Stimulated activated CD4-positive, alpha-beta T cell treated with anti-CD3 and anti-CD28 coated beads, Interleukin-2, amount 100 ng/mL, for 4 hours (primary cell): ENCODE measurements around the gene MYL5.

Experiments
- DNase-seq: peaks from one replicate; pipeline ENCODE4 v3.0.0-alpha.2; 2020; ENCODE audit warnings: low read depth

The MYL5 gene

DNA sequence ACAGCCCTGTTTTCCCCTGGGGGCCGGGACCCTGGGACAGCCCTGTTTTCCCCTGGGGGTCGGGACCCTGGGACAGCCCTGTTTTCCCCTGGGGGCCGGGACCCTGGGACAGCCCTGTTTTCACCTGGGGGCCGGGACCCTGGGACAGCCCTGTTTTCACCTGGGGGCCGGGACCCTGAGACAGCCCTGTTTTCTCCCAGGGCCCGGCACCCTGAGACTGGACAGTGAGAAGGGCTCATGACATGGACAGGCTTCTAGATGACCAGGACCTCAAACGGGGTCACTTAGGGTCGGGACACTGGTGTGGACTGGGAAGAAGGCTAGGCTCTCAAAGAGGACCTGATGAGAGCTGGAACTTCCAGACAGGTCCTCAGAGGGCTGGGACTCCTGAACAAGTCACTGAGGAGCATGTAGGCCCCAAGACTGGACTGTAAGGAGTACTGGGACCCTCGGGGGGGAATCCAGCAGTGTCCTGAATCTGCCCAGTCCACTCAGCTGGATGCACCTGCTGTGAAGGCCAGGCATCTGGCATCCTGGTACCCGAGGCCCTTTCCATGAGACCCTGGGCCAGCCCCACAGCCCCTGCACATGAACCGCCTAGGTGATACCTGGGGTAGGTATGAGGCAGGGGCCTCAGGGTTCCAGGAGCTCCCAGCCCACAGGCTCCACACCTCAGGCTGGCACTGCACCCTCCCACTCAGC is 33.7 kb downstream of the MYL5 start:
- no peak for DNase-seq

DNA sequence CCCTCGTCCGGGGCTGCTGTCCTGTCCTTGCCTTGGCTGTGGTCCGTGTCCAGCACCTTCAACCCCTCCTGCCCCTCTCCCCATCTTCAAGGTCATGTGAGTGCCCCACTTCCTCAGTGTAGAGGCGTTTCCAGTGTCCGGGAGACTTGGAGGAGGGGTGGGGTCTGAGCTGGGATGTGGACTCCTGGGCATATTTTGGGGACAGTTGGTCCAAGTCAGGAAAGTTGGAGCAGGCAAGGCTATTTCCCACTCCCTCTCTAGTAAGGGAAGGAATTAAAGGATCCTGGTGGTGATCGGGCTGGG is 34.2 kb downstream of the MYL5 start:
- DNase-seq, result no peak

DNA sequence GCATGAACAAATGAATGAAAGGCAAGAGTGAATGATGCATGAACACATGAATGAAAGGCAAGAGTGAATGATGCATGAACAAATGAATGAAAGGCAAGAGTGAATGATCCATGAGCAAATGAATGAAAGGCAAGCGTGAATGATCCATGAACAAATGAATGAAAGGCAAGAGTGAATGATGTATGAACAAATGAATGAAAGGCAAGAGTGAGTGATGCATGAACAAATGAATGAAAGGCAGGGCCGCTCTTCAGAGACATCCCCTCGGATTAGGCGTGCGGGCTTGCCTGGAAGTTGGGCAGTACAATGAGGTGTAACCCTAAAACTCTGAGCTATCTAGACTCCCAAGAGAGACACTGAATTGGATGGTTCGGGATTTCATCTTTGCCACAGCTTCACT is 35.0 kb downstream of the MYL5 start:
- DNase-seq, result no peak

DNA sequence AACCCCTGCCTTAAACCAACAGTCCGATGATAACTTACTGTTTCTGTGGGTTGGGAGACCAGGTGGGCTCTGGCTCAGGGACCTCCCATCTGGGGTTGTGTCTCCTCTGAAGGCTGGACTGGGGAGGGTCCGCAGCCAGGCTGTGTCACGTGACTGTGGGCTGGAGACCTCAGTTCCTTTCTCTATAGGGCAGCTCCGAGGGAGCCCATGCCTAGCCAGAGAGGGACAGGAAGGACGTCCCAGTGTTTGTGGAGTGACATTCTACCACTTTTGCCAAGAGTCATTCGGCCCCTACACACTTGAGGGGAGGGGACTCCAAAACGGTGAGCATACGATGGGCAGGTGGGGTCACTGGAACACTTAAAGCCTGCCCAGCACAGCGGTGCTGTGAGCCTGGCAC is 35.8 kb downstream of the MYL5 start:
- no peak for DNase-seq

DNA sequence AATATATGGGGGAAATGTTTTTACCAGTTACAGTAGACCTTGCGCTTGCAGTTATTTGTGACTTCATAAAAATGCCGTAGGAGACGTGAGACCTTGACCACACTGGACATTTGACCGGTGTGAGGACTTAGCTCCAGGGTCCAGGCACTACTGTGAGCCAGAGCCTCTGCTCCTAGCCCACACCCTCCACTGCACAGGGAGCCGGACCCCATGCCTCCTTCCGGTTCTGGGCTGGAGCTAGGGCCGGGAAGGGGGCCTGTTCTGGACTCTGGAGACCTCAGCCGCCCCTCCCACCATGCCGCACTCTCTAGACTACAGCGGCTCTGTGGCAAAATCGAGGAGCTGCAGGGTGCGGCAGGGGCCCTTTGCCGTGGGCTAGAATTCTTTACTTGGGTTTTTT is 36.6 kb downstream of the MYL5 start:
- no peak for DNase-seq

DNA sequence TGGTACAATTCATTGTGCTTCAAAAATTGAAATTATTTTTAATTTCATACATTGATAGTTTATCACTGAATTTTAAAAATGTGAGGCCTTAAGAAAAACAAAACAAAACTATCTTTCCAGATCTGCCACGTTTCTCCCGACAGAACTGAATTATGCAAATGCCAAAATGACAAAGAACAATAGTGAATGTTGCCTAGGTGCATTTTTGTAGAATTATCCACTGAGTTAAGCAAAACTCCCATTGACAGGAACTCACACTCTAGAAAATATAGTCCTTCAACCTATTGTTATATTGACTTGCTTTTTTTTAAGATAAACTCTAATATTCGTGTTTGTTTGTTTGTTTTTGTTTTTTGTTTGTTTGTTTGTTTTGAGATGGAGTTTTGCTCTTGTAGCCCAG is 37.8 kb downstream of the MYL5 start:
- no peak for DNase-seq

DNA sequence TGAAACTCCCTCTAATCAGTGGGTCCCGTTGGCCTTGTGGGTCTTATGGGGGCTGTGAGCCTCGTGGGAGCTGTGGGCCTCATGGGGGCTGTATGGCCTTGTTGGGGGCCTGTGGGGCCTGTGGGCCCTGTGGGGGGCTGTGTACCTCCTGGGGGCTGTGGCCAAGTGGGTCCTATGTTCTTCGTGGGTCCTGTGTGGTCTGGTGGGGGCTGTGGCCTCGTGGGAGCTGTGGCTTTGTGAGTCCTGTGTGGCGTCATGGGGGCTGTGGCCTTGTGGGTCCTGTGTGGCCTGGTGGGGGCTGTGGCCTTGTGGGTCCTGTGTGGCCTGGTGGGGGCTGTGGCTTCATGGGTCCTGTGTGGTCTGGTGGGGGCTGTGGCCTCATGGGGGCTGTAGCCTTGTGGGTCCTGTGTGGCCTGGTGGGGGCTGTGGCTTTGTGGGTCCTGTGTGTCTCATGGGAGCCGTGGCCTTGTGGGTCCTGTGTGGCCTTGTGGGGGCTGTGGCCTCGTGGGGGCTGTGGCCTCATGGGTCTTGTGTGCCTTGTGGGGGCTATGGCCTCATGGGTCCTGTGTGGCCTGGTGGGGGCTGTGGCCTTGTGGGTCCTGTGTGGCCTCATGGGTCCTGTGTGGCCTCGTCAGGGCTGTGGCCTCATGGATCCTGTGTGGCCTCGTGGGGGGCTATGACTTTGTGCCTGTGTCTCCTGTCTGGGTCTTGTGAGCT is 38.7 kb downstream of the MYL5 start:
- DNase-seq, result no peak

DNA sequence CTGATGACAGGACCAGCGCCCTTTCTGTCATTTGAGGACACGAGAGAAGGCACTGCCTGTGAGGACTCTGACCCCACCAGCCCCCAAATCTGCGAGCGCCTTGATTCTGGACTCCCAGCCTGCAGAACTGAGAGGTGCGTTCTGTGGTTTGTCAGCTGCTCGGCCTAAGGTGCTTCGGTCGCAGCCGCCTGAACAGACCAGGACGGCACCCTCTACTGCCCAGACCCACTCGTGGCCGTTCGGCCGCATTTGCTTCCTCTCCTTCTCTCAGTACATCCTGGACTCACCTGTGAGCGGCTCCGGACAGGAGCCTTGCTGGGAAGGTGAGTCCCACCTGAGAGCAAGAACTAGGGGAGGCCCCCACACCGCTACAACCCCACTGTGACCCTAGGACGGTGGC is 39.7 kb downstream of the MYL5 start:
- no peak for DNase-seq

DNA sequence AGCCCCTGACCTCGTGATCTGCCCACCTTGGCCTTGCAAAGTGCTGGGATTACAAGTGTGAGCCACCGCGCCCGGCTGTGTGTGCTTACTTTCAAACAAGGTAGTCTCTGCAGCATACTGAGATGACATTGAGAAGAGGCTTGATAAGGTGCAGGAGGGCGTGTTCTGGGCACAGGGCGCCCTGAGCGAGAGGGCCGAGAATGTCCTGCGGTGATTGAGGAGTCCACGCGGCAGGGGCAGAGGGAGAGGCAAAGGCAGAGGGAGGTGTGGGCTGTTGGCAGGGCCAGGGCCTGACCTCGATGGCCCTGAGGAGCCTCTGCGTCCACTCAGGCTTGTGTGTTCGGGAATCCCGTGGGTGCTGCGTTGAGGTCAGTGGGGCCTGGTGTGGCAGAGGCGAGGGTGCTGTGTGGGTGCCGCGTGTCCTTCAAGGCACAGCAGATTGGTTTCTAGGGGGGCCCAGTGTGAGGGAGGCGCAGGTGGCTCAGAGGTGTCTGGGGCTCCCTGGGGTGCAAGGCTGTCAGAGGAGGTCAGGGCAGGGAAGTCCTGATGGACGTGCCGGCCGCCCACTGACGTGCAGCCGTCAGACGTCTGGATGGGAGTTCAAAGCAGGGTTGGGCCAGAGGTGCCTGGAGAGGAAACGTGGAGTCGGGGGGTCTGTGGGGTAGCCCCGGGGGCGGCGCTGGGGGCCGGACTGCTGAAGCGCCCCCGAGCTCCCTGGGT is 43.4 kb downstream of the MYL5 start:
- no peak for DNase-seq

DNA sequence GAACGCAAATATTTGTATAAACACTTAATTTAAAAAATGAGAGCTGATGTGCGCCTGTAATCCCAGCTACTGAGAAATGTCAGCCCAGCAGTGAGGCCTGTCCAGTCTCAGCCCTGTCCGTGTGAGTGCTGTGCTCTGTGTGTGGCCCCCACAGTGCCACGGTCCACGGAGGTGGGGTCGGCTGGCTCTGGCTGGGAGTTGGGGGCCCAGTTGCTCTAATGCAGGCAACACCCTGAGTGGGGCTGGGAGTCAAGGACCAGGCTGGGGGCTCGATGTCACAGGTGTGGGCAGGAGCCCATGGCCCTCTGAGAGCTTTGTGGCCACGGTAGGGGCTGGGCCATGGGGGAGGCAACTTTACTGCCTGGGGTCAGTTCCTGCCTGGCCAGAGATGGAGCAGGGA is 44.1 kb downstream of the MYL5 start:
- no peak for DNase-seq

DNA sequence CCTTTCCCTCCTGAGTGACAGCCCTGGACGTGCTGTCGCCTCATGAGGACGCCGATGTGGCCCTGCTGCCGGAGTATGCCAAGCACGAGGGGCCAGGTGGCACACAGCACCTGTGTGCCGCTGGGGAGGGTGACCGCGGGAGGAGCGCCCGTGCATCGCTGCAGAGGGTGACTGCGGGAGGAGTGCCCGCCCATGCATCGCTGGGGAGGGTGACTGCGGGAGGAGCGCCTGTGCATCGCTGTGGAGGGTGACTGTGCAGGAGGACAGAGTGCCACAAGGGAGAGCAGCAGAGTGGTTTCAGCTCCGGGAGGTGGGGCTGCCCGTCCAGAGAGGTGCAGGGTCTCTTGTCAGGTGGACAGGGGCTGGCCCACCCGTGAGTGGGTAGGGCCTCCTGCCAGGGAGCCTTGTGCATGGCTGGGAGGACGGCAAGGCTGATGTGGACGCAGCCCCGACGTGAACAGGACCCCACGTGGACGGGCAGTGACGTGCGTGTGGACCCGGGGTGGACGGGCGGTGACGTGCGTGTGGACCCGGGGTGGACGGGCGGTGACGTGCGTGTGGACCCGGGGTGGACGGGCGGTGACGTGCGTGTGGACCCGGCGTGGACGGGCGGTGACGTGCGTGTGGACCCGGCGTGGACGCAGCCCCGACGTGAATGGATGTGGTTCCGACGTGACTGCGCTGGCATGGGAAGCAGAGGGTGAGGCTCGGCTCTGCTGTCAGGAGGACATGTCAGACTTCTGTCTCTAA is 45.9 kb downstream of the MYL5 start:
- DNase-seq, result no peak

DNA sequence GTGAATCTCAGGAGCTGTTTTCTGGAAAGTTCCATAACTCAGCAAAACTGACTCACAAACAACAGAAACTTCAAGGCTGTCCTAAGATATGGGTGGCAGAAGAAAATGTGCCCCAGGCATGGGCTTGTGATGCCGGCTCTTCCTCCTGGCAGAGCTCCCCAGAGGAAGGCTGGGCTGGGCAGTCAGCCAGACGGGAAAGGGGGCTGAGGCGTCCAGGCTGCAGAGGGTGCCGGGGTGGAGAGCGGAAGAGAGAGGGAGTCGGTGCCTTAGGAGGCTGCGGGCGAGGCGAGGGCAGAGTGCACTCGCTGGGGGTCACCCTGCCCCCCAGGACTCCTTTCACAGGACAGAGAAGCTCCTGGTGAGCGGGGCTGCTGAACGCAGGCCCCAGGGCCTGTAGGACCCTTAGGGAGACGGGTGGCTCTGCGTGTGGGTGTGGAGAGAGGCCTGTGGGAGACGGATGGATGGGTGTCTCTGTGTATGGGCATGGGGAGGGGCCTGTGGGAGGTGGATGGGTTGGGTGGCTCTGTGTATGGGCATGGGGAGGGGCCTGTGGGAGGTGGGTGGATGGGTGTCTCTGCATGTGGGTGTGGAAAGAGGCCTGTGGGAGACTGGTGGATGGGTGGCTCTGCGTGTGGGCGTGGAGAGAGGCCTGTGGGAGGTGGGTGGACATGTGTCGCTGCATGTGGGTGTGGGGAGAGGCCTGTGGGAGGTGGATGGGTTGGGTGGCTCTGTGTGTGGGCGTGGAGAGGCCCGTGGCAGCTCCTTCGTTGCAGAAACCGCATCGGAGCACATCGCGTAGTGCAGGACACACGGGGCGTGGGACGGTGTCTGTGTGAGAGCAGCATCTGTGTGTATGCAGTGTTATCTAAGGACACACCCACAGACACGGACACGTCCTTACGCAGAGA is 47.2 kb downstream of the MYL5 start:
- DNase-seq, result no peak

DNA sequence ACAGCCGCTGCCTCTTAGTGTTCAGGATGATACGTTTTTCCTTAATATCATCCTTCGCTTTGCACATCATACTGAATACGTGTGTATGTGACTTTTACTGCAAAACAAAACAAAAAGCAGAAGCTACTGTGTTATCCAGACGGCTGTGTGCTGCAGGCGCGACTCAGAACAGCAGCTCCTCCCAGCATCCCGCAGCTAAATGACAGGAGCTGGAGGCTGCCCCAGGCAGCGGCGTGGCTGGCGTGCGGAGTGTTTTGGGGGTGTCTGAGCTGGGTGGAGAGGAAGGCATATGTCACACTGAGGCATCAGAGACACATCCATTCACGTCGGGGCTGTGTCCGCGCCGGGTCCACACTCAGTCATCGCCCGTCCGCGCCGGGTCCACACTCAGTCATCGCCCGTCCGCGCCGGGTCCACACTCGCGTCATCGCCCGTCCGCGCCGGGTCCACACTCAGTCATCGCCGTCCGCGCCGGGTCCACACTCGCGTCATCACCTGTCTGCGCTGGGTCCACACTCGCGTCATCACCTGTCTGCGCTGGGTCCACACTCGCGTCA is 47.9 kb downstream of the MYL5 start:
- DNase-seq, result no peak

DNA sequence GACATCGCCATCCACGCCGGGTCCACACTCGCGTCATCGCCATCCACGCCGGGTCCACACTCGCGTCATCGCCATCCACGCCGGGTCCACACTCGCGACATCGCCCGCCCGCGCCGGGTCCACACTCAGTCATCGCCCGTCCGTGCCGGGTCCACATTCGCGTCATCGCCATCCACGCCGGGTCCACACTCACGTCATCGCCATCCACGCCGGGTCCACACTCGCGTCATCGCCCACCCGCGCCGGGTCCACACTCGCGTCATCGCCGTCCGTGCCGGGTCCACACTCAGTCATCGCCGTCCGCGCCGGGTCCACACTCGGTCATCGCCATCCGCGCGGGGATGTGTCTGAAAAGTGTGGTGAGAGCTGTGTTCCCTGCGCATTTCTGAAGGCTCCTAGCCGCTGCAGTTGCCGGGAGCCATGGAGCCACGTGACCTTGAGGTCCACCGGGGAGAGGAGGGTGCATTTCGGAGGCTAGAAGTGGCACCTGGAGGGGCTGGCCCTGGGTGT is 48.6 kb downstream of the MYL5 start:
- no peak for DNase-seq

DNA sequence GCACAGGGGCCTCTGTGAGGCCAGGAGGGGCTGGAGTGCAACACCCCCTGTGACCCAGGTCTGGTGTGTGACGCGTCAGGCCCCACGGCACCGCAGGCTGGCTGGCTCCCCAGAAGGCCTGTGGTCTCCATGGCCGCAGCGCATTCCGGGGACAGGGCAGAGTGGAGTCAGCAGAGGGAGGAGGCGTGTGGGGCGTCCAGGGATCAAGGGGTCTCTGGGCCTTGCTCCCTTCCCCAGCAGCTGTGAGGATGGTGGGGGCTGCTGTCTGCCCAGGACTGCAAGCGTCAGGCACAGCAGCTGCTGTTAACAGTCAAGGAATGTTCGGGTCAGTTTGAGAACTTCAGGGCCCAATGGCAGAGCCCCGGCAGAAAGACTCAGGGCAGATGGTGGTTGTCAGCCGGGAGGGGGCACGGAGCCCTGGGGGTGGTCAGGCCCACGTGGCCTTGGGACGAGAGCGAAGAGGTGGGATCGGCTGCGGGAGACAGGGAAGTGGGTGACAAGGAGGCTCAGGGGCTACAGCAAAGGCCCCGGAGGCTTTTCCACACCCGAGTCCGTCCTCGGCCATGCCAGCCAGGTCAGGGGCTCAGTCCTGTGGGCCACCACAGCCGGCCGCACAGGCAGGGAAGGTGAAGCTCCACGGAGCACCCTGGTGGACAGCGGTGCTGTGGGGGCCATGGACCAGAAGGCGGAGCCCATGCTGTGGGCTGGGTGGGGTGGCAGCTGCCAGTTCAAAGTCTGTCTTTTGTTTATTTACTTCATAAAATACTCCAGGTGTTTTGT is 49.6 kb downstream of the MYL5 start:
- no peak for DNase-seq

DNA sequence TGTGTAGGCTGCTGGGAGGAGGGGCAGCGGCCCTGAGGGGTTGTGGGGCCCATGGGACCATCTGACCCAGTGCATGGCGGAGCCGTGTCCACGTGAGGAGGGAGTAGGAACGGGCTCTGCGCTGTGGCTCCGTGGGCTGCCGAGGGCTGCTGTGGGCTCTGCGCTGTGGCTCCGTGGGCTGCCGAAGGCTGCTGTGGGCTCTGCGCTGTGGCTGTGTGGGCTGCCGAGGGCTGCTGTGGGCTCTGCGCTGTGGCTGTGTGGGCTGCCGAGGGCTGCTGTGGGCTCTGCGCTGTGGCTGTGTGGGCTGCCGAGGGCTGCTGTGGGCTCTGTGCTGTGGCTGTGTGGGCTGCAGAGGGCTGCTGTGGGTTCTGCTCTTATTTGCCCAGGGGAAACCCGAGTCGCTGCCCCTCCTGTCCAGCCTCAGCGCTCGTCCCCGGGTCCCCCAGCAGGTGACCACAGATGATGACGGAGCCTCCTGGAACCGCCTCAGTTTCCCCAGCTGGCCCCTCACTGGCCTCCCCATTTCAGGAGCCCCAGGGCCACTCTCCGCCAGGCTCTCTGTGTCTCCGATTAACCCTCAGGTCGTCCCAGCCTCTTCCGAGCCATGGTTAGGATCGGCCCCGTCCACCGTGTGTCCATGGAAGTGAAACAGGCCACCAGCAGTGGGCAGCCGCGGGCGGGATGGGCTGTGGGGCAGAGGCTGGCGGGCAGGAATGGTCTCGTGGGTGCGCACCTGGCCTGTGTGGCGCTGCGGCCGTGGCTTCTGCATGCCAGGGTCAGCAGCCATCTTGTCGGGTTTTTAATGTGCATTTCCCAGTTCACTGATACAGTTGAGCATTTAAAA is 51.3 kb downstream of the MYL5 start:
- DNase-seq, result no peak

DNA sequence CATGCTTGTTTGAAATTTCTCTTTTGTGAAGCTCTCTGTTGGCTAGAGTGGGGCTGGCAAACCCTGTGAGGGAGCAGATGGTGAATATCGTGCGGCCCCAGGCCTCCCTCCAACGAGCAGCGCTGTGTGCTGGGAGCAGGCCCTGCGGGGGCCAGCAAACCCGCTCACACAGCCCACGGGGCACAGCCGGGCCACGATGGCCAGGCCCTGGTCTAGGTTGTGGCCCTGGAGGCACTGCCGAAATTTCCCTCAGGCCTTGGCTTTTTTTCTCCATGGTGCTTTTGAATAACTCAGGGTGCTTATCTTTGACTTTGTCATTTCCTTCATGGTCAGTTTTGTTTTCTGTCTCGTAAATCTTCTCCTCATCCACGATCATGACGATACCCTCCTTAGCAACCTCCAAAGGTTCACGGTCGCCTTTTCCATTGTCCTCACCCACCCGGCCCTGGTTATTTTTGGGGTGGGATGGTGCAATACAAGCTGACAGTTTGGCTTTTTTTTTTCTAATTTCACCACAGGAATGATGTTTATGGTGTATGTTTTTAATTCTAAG is 52.0 kb downstream of the MYL5 start:
- no peak for DNase-seq

DNA sequence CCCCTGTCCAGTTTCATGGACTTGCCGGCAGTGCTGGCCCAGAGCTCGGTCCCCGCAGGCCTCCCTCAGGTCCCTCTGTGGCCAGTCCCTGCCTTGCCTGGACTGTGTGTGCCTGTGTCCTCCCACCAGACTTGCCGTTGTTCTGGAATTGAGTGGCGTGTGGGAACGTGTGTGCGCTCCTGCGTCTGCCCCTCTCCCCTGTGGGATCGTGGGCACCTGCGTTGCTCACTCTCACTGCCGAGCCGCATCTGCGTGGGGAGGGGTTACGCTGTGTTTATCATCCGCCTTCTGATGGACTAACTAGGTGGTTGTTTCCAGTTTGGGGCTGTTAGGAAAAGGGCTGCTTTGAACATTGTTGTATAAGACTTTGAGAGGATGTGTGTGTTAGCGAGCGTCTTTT is 52.5 kb downstream of the MYL5 start:
- DNase-seq, result no peak

DNA sequence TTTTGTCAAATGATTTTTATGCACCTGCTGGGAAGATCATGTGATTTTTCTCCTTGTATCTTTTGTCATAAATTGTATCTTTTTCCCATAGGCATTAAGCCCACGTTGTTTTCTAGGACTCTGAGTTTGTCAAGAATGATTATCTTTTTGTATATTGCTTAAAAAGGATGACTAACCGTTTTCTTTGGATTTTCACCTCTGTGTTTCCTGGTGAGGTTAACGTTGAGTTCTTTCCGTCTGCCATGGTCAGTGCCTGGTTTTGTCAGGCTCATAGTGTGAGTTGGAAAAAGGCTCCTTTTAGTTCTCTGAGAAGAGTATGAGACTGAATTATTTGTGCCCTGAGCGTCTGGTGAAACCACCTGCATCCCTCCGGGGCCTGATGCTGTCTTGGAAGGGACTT is 53.2 kb downstream of the MYL5 start:
- no peak for DNase-seq
